BJ (cell line): ENCODE data around the gene ARHGEF10L. TPM values are rescaled to one million over a fixed set of nuclear protein-coding genes. Genes with fewer than 3 reads are reported as not detected.

Source experiments
- CTCF ChIA-PET: fragments of 350-600 bp; formaldehyde crosslinking; extraction: SDS; loops from one replicate; lab custom pipeline; 2021; ENCODE audit warnings: antibody characterized with exemption, inconsistent platforms; lab: Yijun Ruan, JAX
- POLR2A ChIA-PET: fragments of 300-600 bp; sonication (Branson Sonifier 250); formaldehyde crosslinking; extraction: SDS; loops from one replicate; lab custom pipeline; 2021; ENCODE audit warnings: antibody characterized with exemption; lab: Charles Lee
- DNase-seq: peaks from one replicate; pipeline ENCODE4 v3.0.0-alpha.2; 2011; ENCODE audit warnings: low read depth
- H3K27me3 ChIP-seq: 2 replicates; pipeline ENCODE4 v1.6.0; 2011; ENCODE audit warnings: low read length; ENCODE audit not compliant: control insufficient read depth, insufficient read depth
- H3K36me3 ChIP-seq: 2 replicates; pipeline ENCODE4 v1.5.1; 2011; ENCODE audit warnings: low read length; ENCODE audit not compliant: control insufficient read depth, insufficient read depth
- H3K4me3 ChIP-seq: 2 replicates; pipeline ENCODE4 v1.5.1; 2011; ENCODE audit warnings: low read depth, mild to moderate bottlenecking, control low read depth, low read length
- polyA plus RNA-seq: library from polyadenylated mRNA; depleted of rRNA; stranded (reverse); fragments of >200 nt; gene quantifications from 2 replicates; pipeline ENCODE4 v1.2.3, GENCODE V29; 2011
- TF ChIP-seq, protein P1 (sequence below): IDR thresholded peaks from 2 replicates; pipeline ENCODE4 v1.5.1; 2011; ENCODE audit warnings: low read depth, mild to moderate bottlenecking, control low read depth, inconsistent platforms, low read length, moderate library complexity; ENCODE audit not compliant: insufficient read depth

ARHGEF10L gene
- polyA plus RNA-seq, 1 experiment: 12.5 TPM

DNA sequence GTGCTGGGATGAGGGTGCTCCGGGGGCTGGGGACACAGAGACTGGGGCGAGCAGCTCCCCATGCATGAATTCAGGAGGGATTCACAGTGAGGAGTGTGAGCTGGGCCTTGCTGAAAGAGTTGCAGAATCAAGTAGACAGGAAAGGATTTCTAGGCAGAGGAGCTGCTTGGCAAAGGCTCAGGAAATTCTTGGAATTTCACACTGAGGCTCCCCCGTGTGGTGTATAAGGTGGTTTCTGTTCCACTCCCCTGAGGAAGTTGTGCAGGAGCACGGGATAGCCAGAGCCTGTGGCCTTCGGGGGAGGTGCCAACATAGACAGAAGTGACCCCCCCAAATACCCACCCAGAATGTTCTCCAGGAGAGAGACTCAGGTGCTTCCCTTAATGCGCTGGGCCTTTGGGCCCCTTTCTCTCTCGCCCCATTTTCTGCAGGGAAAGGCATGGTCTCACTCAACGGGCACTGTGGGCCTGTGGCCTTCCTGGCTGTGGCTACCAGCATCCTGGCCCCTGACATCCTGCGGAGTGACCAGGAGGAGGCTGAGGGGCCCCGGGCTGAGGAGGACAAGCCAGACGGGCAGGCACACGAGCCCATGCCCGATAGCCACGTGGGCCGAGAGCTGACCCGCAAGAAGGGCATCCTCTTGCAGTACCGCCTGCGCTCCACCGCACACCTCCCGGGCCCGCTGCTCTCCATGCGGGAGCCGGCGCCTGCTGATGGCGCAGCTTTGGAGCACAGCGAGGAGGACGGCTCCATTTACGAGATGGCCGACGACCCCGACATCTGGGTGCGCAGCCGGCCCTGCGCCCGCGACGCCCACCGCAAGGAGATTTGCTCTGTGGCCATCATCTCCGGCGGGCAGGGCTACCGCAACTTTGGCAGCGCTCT is 157.2 kb downstream of the ARHGEF10L start:
- Histone ChIP-seq H3K27me3 (no peaks in the 10 kb centered on the region), H3K36me3 (peaks cover 14% of the 10 kb centered on the region), H3K4me3 (no peak overlapping the region)
- POLR2A ChIA-PET: no interaction called here
- TF ChIP-seq, protein P1, sequence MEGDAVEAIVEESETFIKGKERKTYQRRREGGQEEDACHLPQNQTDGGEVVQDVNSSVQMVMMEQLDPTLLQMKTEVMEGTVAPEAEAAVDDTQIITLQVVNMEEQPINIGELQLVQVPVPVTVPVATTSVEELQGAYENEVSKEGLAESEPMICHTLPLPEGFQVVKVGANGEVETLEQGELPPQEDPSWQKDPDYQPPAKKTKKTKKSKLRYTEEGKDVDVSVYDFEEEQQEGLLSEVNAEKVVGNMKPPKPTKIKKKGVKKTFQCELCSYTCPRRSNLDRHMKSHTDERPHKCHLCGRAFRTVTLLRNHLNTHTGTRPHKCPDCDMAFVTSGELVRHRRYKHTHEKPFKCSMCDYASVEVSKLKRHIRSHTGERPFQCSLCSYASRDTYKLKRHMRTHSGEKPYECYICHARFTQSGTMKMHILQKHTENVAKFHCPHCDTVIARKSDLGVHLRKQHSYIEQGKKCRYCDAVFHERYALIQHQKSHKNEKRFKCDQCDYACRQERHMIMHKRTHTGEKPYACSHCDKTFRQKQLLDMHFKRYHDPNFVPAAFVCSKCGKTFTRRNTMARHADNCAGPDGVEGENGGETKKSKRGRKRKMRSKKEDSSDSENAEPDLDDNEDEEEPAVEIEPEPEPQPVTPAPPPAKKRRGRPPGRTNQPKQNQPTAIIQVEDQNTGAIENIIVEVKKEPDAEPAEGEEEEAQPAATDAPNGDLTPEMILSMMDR: peak; percentile 71
- CTCF ChIA-PET: interaction anchor here (0.6 to 3.5 kb wide), 18 partner anchors 8 to 885 kb away, joined by 3 to 25 read pairs (median 5); no protein-coding TSS in a partner anchor
- peak; percentile 15 for DNase-seq

DNA sequence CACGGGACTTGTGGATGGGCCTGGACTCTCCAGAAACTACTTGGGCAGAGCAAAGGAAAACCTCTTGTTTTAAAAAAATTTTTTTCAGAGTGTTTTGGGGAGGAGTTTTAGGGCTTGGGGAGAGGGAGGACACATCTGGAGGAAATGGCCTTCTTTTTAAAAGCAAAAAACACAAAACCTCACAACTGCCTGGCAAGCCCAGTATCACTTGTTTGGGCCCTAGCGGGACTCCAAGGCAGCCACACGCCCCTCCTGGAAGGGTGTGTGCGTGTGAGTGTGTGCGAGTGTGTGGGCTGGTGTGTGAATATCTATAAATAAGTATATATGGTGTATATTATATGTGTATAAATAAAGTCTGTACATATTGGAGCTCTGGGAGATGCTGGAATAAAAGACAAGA is 158.0 kb downstream of the ARHGEF10L start:
- TF ChIP-seq, protein P1: no peak
- Histone ChIP-seq H3K36me3 (peaks cover 14% of the 10 kb centered on the region), H3K4me3 (no peak overlapping the region), H3K27me3 (peaks cover 2% of the 10 kb centered on the region; the same call in 1 of the 2 replicates)
- ChIA-PET POLR2A (no interaction called here), CTCF (interaction anchor here (1.2 to 3.5 kb wide), 6 partner anchors 13 to 179 kb away, joined by 3 to 25 read pairs (median 5); no protein-coding TSS in a partner anchor)
- DNase-seq: no peak

DNA sequence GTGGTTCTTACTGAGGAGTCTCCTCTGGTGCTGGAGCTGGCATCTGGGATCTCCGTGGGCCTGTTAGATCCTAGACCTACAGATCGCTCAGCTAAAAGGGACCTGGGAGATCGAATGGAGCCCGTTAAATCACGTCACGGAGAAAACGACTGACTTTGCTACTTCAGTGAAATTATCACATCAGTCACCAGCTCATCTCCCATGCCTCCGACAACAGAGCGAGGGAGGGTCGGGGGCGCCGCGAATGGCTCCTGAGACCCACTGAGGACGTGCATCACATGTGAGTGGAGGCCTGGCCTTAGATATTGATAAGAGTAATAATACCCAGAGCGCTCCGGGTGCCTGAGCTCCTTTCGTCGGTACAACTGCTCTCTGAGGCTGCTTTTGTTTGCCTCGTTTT is 160.1 kb downstream of the ARHGEF10L start:
- Histone ChIP-seq H3K27me3 (peaks cover 2% of the 10 kb centered on the region; the same call in 1 of the 2 replicates), H3K36me3 (peaks cover 8% of the 10 kb centered on the region), H3K4me3 (no peak overlapping the region)
- TF ChIP-seq, protein P1: no peak
- POLR2A ChIA-PET: interaction anchor here (0.6 kb wide), 1 partner anchor 201 kb away, joined by 4 read pairs; no protein-coding TSS in a partner anchor
- CTCF ChIA-PET: no interaction called here
- no peak for DNase-seq

DNA sequence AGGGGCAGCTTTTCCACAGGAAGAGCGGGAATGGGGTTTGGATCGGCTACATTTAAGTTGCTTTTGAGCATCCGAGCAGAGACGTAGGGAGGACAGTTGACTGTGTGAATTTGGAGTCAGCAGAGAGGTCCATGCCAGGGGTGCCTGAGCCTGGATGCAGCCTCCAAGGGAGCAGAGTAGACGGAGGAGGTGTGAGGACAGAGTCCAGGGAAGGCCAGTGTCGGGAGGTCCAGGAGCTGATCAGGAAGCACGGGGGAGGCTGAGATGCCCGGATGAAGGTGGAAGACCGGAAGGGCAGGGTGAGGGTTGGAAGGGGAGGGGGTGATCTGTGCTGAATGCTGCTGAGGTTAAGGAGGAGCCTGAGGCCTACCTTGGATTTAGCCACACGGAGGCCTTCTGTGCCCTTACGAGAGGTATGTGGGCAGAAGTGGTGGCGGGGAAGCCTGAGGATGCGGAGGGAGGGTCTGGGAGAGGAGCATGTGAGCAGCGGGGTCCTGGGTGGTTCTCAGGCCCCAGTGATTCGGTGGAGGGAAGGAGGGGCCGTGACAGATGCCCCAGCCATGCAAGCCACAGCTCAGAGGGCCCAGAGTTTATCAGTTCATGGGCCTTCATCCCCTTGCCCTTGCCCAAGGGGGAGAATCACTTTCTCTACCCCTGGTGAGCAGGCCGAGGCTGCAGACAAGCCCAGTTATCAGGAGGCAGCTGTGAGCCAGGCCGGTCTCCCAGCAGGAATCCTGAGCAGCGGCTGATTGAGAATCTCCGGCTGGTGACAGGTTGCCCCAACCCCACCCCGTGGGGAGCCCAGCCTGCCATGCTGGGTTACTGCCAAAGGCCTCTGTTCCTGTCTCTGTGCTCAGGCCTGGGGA is 161.7 kb downstream of the ARHGEF10L start:
- peaks cover 2% of the 10 kb centered on the region; the same call in 1 of the 2 replicates for H3K27me3 ChIP-seq
- POLR2A ChIA-PET: no interaction called here
- no peak overlapping the region for H3K4me3 ChIP-seq
- peaks cover 4% of the 10 kb centered on the region for H3K36me3 ChIP-seq
- DNase-seq: no peak
- CTCF ChIA-PET: interaction anchor here (1.0 kb wide), 1 partner anchor 40 kb away, joined by 3 read pairs; no protein-coding TSS in a partner anchor
- TF ChIP-seq, protein P1: no peak
